HEK293 (cell line): Measurements from ENCODE around the gene COA3.

Experiments
- CTCF ChIA-PET: fragments of 350-600 bp; formaldehyde crosslinking; extraction: SDS; loops from one replicate; lab custom pipeline; 2021; ENCODE audit warnings: antibody characterized with exemption; lab: Yijun Ruan, JAX
- POLR2A ChIA-PET: fragments of 300-600 bp; formaldehyde crosslinking; extraction: SDS; loops from one replicate; lab custom pipeline; 2020; ENCODE audit warnings: antibody characterized with exemption, inconsistent platforms; lab: Yijun Ruan, JAX
- H3K27ac ChIP-seq: fragments of 200-500 bp; sonication (Bioruptor generic); 2 replicates; pipeline ENCODE4 v1.5.1; 2014; ENCODE audit warnings: low read depth, low read length, control low read depth, inconsistent platforms; ENCODE audit errors: extremely low read depth
- H3K36me3 ChIP-seq, 2 experiments: fragments of 200-500 bp in 1 of 2; sonication (Bioruptor generic) in 1 of 2; 1 replicate in 1 of 2; 2 replicates in 1 of 2; pipeline ENCODE4 v1.5.1; 2014 to 2017; ENCODE audit warnings: inconsistent platforms in 2 of 2, low read length in 2 of 2; ENCODE audit not compliant: control insufficient read depth in 2 of 2, insufficient read depth in 1 of 2
- H3K4me1 ChIP-seq: fragments of 200-500 bp; sonication (Bioruptor generic); 2 replicates; pipeline ENCODE4 v1.5.1; 2014; ENCODE audit warnings: mild to moderate bottlenecking, low read length, inconsistent platforms; ENCODE audit not compliant: control insufficient read depth, insufficient read depth
- H3K4me3 ChIP-seq: 2 replicates; pipeline ENCODE4 v1.5.1; 2011; ENCODE audit warnings: low read depth, mild to moderate bottlenecking, control low read depth, low read length, moderate library complexity
- H3K9me3 ChIP-seq: fragments of 200-500 bp; sonication (Bioruptor generic); 2 replicates; pipeline ENCODE4 v1.5.1; 2014; ENCODE audit warnings: low read depth, low read length, inconsistent platforms; ENCODE audit not compliant: control insufficient read depth, insufficient read depth
- ATF2 ChIP-seq: fragments of 450-650 bp; formaldehyde crosslinking; IDR thresholded peaks from 2 replicates; pipeline ENCODE4 v1.5.1; 2016; ENCODE audit warnings: missing biosample characterization, missing genetic modification characterization, low read depth
- BCL11B ChIP-seq: fragments of 450-650 bp; formaldehyde crosslinking; IDR thresholded peaks from 2 replicates; pipeline ENCODE4 v1.5.1; 2016; ENCODE audit warnings: low read depth, missing biosample characterization, missing genetic modification characterization
- GLIS2 ChIP-seq: fragments of 450-650 bp; formaldehyde crosslinking; IDR thresholded peaks from 2 replicates; pipeline ENCODE4 v1.5.1; 2016; ENCODE audit warnings: missing biosample characterization, missing genetic modification characterization
- HIC1 ChIP-seq: fragments of 450-650 bp; formaldehyde crosslinking; IDR thresholded peaks from 2 replicates; pipeline ENCODE4 v1.5.1; 2016; ENCODE audit warnings: missing biosample characterization, missing genetic modification characterization
- PRDM1 ChIP-seq: fragments of 450-650 bp; formaldehyde crosslinking; IDR thresholded peaks from 2 replicates; pipeline ENCODE4; 2016; ENCODE audit warnings: missing biosample characterization, missing genetic modification characterization
- SP7 ChIP-seq: fragments of 450-650 bp; formaldehyde crosslinking; IDR thresholded peaks from 2 replicates; pipeline ENCODE4 v1.5.1; 2016; ENCODE audit warnings: missing biosample characterization, missing genetic modification characterization
- ZBTB21 ChIP-seq: fragments of 450-650 bp; formaldehyde crosslinking; IDR thresholded peaks from 2 replicates; pipeline ENCODE4 v1.5.1; 2017; ENCODE audit warnings: missing biosample characterization, missing genetic modification characterization
- ZBTB48 ChIP-seq: fragments of 450-650 bp; formaldehyde crosslinking; IDR thresholded peaks from 2 replicates; pipeline ENCODE4 v1.5.1; 2016; ENCODE audit warnings: missing biosample characterization, missing genetic modification characterization
- ZNF112 ChIP-seq: fragments of 450-650 bp; formaldehyde crosslinking; IDR thresholded peaks from 2 replicates; pipeline ENCODE4 v1.5.0; 2017; ENCODE audit warnings: missing biosample characterization, missing genetic modification characterization
- ZNF157 ChIP-seq: fragments of 450-650 bp; formaldehyde crosslinking; IDR thresholded peaks from 2 replicates; pipeline ENCODE4 v1.5.1; 2016; ENCODE audit warnings: missing biosample characterization, missing genetic modification characterization
- ZNF274 ChIP-seq, 2 experiments: fragments of 200-500 bp in 1 of 2; fragments of 450-650 bp in 1 of 2; sonication (Bioruptor generic) in 1 of 2; formaldehyde crosslinking in 1 of 2; IDR thresholded peaks; 2 replicates each; pipeline versions ENCODE4 v1.5.1 to v1.6.1; 2014 to 2016; ENCODE audit warnings: borderline replicate concordance in 1 of 2, inconsistent platforms in 1 of 2, low read length in 1 of 2, missing biosample characterization in 1 of 2, missing genetic modification characterization in 1 of 2
- ZNF473 ChIP-seq: fragments of 450-650 bp; formaldehyde crosslinking; IDR thresholded peaks from 2 replicates; pipeline ENCODE4 v1.5.1; 2017; ENCODE audit warnings: missing biosample characterization, missing genetic modification characterization
- ZNF529 ChIP-seq: fragments of 450-650 bp; formaldehyde crosslinking; IDR thresholded peaks from 2 replicates; pipeline ENCODE4 v1.5.1; 2017; ENCODE audit warnings: missing genetic modification characterization, missing biosample characterization; ENCODE audit not compliant: insufficient replicate concordance
- ZNF561 ChIP-seq: fragments of 450-650 bp; IDR thresholded peaks from 2 replicates; pipeline ENCODE4 v1.5.1; 2018; ENCODE audit warnings: missing biosample characterization, missing genetic modification characterization, borderline replicate concordance
- ZNF585B ChIP-seq: fragments of 450-650 bp; formaldehyde crosslinking; IDR thresholded peaks from 2 replicates; pipeline ENCODE4 v1.5.1; 2016; ENCODE audit warnings: missing biosample characterization, missing genetic modification characterization
- ZNF660 ChIP-seq: fragments of 450-650 bp; IDR thresholded peaks from 2 replicates; pipeline ENCODE4 v1.5.1; 2018; ENCODE audit warnings: missing biosample characterization, mild to moderate bottlenecking, missing genetic modification characterization
- ZNF701 ChIP-seq: fragments of 450-650 bp; formaldehyde crosslinking; IDR thresholded peaks from 2 replicates; pipeline ENCODE4 v1.5.1; 2016; ENCODE audit warnings: missing biosample characterization, missing genetic modification characterization
- ZNF707 ChIP-seq: fragments of 450-650 bp; formaldehyde crosslinking; IDR thresholded peaks from 2 replicates; pipeline ENCODE4 v1.5.1; 2016; ENCODE audit warnings: missing biosample characterization, missing genetic modification characterization
- TF ChIP-seq, protein P1 (sequence below): fragments of 450-650 bp; formaldehyde crosslinking; IDR thresholded peaks from 2 replicates; pipeline ENCODE4 v1.5.1; 2016; ENCODE audit warnings: missing biosample characterization, missing genetic modification characterization
- TF ChIP-seq, protein P2 (sequence below): fragments of 450-650 bp; formaldehyde crosslinking; IDR thresholded peaks from 2 replicates; pipeline ENCODE4 v1.5.1; 2016; ENCODE audit warnings: missing biosample characterization, missing genetic modification characterization
- TF ChIP-seq, protein P3 (sequence below): fragments of 450-650 bp; formaldehyde crosslinking; IDR thresholded peaks from 2 replicates; pipeline ENCODE4 v1.5.1; 2016; ENCODE audit warnings: missing biosample characterization, missing genetic modification characterization, borderline replicate concordance
- TF ChIP-seq, protein P4 (sequence below): sonication (generic); formaldehyde crosslinking; IDR thresholded peaks from 2 replicates; pipeline ENCODE4 v1.8.1; 2022; ENCODE audit warnings: mild to moderate bottlenecking, moderate library complexity, missing genetic modification reagents
- TF ChIP-seq, protein P5 (sequence below): fragments of 450-650 bp; formaldehyde crosslinking; IDR thresholded peaks from 2 replicates; pipeline ENCODE4 v1.5.1; 2017; ENCODE audit warnings: missing biosample characterization, missing genetic modification characterization

COA3 gene

GRCh38 chr17:42814633-42815399 lies 16.3 kb upstream of the COA3 start:
- Histone ChIP-seq H3K27ac (no peak overlapping the region; the same call in 1 of the 2 replicates), H3K36me3 (peaks cover 92 to 93% of the 10 kb centered on the region in 2 experiments), H3K4me3 (no peak overlapping the region), H3K4me1 (no peaks in the 10 kb centered on the region; the same call in 1 of the 2 replicates), H3K9me3 (no peaks in the 10 kb centered on the region)
- ChIA-PET CTCF (interaction anchor here (1.1 to 2.6 kb wide), 5 partner anchors 10 to 28 kb away, joined by 3 to 20 read pairs (median 4); partner anchors contain the start of gene BECN1), POLR2A (interaction anchor here (0.8 to 2.5 kb wide), 4 partner anchors 9 to 183 kb away, joined by 3 to 17 read pairs (median 7); partner anchors contain the start of genes BECN1, PSME3 and RPL27)
- TF ChIP-seq BCL11B (tag by site-specific recombination) (no peak), ZNF112 (tag by site-specific recombination) (no peak), SP7 (peak; percentile 46; the same call in 1 of the 2 replicates), ZNF701 (tag by site-specific recombination) (no peak), ZNF274 (IDR thresholded peaks at IDR 0.05; ENCODE audit: low read length) (no peak), ZNF274 (tag by site-specific recombination; IDR thresholded peaks at IDR 0.05; ENCODE audit: borderline replicate concordance) (no peak), ZBTB21 (tag by site-specific recombination) (peak; percentile 78), ZNF529 (no peak), ZNF473 (tag by site-specific recombination) (no peak), ZBTB48 (no peak), ZNF561 (no peak), ZNF585B (tag by site-specific recombination) (no peak), HIC1 (tag by site-specific recombination) (no peak), PRDM1 (peak; percentile 82), GLIS2 (tag by site-specific recombination) (no peak), ZNF157 (tag by site-specific recombination) (no peak), ZNF707 (tag by site-specific recombination) (no peak), ZNF660 (tag by site-specific recombination) (peak; percentile 80), ATF2 (tag by site-specific recombination) (peak; percentile 77)
- TF ChIP-seq, protein P1, sequence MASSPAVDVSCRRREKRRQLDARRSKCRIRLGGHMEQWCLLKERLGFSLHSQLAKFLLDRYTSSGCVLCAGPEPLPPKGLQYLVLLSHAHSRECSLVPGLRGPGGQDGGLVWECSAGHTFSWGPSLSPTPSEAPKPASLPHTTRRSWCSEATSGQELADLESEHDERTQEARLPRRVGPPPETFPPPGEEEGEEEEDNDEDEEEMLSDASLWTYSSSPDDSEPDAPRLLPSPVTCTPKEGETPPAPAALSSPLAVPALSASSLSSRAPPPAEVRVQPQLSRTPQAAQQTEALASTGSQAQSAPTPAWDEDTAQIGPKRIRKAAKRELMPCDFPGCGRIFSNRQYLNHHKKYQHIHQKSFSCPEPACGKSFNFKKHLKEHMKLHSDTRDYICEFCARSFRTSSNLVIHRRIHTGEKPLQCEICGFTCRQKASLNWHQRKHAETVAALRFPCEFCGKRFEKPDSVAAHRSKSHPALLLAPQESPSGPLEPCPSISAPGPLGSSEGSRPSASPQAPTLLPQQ (tag by site-specific recombination) = peak; percentile 50; the same call in 1 of the 2 replicates
- TF ChIP-seq, protein P2, sequence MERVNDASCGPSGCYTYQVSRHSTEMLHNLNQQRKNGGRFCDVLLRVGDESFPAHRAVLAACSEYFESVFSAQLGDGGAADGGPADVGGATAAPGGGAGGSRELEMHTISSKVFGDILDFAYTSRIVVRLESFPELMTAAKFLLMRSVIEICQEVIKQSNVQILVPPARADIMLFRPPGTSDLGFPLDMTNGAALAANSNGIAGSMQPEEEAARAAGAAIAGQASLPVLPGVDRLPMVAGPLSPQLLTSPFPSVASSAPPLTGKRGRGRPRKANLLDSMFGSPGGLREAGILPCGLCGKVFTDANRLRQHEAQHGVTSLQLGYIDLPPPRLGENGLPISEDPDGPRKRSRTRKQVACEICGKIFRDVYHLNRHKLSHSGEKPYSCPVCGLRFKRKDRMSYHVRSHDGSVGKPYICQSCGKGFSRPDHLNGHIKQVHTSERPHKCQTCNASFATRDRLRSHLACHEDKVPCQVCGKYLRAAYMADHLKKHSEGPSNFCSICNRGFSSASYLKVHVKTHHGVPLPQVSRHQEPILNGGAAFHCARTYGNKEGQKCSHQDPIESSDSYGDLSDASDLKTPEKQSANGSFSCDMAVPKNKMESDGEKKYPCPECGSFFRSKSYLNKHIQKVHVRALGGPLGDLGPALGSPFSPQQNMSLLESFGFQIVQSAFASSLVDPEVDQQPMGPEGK = no peak
- TF ChIP-seq, protein P3, sequence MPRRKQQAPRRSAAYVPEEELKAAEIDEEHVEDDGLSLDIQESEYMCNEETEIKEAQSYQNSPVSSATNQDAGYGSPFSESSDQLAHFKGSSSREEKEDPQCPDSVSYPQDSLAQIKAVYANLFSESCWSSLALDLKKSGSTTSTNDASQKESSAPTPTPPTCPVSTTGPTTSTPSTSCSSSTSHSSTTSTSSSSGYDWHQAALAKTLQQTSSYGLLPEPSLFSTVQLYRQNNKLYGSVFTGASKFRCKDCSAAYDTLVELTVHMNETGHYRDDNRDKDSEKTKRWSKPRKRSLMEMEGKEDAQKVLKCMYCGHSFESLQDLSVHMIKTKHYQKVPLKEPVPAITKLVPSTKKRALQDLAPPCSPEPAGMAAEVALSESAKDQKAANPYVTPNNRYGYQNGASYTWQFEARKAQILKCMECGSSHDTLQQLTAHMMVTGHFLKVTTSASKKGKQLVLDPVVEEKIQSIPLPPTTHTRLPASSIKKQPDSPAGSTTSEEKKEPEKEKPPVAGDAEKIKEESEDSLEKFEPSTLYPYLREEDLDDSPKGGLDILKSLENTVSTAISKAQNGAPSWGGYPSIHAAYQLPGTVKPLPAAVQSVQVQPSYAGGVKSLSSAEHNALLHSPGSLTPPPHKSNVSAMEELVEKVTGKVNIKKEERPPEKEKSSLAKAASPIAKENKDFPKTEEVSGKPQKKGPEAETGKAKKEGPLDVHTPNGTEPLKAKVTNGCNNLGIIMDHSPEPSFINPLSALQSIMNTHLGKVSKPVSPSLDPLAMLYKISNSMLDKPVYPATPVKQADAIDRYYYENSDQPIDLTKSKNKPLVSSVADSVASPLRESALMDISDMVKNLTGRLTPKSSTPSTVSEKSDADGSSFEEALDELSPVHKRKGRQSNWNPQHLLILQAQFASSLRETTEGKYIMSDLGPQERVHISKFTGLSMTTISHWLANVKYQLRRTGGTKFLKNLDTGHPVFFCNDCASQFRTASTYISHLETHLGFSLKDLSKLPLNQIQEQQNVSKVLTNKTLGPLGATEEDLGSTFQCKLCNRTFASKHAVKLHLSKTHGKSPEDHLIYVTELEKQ (tag by site-specific recombination) = no peak
- TF ChIP-seq, protein P4, sequence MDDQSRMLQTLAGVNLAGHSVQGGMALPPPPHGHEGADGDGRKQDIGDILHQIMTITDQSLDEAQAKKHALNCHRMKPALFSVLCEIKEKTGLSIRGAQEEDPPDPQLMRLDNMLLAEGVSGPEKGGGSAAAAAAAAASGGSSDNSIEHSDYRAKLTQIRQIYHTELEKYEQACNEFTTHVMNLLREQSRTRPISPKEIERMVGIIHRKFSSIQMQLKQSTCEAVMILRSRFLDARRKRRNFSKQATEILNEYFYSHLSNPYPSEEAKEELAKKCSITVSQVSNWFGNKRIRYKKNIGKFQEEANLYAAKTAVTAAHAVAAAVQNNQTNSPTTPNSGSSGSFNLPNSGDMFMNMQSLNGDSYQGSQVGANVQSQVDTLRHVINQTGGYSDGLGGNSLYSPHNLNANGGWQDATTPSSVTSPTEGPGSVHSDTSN (CRISPR knock-in tag) = no peak
- TF ChIP-seq, protein P5, sequence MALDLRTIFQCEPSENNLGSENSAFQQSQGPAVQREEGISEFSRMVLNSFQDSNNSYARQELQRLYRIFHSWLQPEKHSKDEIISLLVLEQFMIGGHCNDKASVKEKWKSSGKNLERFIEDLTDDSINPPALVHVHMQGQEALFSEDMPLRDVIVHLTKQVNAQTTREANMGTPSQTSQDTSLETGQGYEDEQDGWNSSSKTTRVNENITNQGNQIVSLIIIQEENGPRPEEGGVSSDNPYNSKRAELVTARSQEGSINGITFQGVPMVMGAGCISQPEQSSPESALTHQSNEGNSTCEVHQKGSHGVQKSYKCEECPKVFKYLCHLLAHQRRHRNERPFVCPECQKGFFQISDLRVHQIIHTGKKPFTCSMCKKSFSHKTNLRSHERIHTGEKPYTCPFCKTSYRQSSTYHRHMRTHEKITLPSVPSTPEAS = no peak
